ENCODE results near the gene PXDN.
"Not testable (repeated sequence)": the region's sequence is repeated elsewhere in the genome, so short reads cannot be mapped to it uniquely, and the experiment has no call there.

PXDN gene

GRCh38 chr2:1680222-1681016 is 63.9 kb downstream of the PXDN start:
- DNase-seq, result no peak

GRCh38 chr2:1679488-1680039 is 64.8 kb downstream of the PXDN start:
- not testable (repeated sequence) for DNase-seq

DNA sequence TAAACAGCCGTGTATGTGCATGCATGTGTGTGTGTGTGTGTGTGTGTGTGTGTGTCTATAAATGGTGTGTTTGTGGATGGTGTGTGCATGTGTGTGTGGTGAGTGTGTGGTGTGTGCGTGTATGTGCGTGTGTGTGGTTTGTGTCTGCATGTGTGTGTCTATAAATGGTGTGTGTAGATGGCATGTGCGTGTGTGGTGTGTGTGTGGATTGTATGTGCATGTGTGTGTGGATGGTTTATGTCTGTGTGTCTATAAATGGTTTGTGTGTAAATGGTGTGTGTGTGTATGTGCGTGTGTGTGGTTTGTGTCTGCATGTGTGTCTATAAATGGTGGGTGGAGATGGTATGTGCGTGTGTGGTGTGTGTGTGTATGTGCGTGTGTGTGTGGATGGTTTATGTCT is 65.2 kb downstream of the PXDN start:
- DNase-seq, result not testable (repeated sequence)

DNA sequence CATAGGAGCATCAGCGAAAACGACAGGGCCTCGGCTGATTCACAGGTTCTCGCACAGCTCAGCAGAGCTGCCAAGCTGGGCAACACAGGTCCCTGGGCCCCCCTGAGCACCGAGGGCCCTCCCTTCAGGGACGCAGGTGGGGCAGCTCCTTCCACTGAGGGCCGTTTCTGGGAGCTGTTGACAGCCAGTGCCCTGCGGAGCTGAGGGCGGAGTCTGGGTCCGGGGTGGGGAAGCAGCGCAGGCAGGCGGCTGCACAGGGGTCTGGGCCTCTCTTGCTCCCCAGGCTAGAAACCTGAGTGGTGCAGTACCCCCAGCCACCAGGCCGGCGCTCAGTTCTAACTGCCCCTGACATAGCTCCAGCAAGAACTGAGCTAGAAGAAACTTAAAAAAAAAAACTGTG is 65.7 kb downstream of the PXDN start:
- DNase-seq, result no peak

- no peak for DNase-seq
Observed at GRCh38 chr2:1677821-1678165, 66.5 kb downstream of the PXDN start.

DNA sequence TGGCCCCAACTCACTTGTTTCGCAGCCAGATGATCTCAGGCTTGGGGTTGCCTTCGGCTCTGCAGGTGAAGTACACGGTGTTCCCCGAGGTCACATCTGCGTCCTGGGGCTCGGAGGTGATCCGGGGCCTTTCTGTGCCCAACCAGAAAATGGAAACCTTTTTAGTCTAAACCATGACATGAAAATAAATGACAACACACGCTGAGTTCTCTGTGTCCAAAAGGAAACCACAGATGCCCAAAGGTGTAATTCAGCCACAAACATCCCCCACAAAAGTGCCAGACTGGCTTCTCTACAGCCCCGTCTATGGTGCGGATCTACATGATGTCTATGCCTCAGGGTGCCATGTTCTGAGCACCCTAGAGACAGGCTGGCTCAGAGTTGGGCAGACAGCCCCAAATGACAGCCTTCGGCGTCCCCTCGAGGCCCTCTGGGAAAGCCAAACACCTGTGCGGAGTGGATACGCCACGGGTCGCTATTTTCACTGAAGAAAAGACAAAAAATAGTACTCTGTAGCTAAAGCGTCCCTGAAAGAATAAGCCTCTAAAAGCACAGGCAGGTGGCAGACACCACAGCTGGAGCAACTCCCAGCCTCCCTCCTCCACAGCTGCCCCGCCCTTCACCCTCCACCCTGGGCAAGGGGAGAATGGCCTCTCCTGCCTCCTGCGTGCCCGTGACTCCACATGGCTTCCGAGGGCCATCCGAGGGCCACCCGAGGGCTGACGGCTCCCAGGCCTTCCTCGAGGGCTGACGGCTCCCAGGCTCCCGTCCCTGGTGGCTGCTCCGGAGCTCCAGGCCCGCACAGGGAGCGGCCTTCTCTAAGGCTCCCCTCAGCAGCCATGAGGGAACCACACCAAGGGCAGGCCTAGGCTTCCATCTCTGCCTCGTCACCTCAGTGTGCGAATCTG is 67.1 kb downstream of the PXDN start:
- DNase-seq, result no peak

- DNase-seq, result no peak
Observed at GRCh38 chr2:1676091-1676912, 68.0 kb downstream of the PXDN start.

DNA sequence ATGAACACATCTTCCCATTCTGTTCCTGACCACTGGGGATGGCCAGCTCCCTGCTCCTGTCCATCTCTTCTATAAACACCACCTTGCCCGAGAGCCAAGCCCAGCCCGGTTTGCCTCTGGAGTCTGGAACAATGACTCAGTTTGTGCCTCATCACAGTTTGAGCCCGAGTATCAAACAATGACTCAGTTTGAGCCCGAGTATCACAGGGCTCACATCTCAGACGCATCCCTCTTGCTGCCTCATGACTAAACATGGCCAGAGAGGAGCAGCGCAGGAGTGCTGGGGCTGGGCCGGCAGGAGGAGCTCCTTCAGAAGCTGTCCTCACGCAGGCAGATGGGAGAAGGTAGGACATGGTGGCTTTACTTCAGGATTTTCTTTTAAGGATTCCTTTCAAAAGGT is 68.7 kb downstream of the PXDN start:
- DNase-seq, result peak; percentile 97

- no peak for DNase-seq
Observed at GRCh38 chr2:1674766-1675397, 69.4 kb downstream of the PXDN start.

DNA sequence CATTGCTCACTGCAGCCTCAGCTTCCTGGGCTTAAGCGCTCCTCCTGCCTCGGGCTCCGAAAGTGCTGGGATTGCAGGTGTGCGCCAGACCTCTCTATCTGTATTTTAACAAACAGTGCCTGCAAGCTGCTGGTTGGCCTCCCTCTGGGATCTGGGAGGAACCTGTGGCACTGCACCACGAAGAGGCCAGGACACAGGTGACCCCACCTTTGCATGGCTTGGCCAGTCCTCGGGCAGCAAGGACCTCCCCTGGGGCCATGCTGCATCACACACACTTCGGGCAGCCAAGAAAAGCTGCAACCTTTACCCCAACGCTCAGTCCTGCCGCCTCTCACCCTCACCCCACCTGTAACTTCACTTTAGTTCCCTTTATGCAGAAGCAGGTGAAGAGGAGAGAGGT is 70.0 kb downstream of the PXDN start:
- DNase-seq, result no peak

DNA sequence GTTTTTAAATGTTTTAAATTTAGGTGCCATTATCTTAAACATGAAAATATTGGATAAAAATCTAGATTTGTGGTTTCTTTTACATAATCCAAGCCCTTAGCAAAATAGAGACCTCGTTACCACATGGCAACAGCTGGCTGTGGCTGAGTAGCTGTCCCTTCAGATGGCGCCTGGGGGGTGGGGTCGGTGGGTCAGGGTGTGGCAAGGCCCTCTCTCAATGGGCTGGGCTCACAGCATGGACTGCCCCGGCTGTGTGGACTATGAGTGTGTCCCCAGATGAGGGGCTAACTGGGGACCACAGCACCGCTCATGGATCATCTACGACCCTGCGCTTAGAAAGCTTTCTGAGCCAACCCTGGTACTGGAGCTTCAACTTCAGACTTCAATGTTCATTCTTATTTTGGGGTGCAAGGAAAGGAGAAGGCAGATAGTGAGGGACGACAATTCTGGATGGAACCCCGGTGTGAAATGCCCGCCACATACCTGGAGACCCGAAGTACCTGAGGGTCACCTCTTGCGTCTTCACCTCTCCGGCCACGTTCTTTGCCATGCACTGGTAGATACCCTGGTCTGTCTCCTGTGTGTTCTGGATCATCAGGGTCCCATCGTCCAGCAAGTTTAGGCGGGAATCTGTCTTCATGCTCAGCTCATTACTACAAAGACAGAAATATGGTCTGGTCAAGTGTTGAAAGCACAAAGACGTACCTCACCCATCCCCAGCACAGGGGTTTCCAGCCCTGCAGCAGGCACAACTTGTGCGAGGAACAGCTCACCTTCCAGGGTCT is 71.0 kb downstream of the PXDN start:
- DNase-seq, result no peak

- DNase-seq, result no peak
Observed at GRCh38 chr2:1672738-1673137, 71.6 kb downstream of the PXDN start.

- no peak for DNase-seq
Observed at GRCh38 chr2:1671916-1672315, 72.4 kb downstream of the PXDN start.

GRCh38 chr2:1670636-1671035 is 73.7 kb downstream of the PXDN start:
- DNase-seq, result no peak

DNA sequence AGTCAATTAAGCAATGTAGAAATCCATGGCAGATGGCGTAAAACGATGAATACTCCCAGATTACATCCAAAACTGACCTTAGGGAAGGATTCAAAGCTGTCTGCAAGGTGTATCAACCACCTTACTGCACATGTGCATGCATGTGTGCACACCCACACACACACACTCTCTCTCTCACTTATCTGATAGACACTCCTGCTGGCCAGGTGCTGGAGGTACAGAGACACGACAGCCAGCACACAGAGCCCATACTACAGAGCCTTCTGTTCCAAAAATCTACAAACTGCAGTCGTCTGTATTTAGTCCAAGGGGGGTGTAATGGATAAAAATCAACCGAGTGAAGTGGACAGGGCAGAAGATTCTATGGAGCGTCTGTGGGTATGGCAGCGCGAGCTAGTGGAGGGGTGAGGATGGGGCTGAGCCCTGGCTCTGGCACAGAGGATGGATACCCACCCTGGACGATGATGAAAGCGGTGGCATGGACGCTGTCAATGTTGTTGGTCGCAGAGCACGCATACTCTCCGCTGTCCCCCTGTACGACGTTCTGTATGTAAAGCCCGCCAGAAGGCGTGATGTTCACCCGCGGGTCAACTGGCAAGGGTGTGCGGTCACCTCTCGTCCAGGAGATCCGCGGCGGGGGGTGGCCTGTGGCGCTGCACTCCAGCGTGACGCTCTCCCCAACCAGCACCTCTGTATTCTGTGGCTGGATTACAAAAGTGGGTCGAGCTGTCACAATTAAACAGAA is 78.4 kb downstream of the PXDN start:
- no peak for DNase-seq

- no peak for DNase-seq
Observed at GRCh38 chr2:1664698-1665097, 79.6 kb downstream of the PXDN start.

GRCh38 chr2:1664076-1664605 is 80.2 kb downstream of the PXDN start:
- no peak for DNase-seq

DNA sequence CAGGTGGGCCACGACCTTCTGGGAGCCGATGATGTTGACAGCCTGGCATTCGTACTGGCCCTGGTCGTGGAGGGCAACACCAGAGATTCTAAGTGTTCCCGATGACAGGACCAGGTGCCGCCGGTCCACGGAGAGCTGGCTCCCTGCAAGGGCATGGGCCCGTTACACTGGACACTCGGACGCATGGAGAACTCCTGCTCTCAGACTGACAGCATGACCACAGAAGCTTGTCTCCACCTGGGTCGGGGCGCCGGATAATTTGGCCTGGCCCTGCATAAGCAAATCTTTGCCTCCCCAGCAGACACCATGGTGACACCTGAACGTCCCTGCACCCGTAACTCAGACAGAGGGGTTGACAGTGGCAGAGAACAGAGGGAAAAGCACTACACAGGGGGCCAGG is 80.7 kb downstream of the PXDN start:
- DNase-seq, result no peak

DNA sequence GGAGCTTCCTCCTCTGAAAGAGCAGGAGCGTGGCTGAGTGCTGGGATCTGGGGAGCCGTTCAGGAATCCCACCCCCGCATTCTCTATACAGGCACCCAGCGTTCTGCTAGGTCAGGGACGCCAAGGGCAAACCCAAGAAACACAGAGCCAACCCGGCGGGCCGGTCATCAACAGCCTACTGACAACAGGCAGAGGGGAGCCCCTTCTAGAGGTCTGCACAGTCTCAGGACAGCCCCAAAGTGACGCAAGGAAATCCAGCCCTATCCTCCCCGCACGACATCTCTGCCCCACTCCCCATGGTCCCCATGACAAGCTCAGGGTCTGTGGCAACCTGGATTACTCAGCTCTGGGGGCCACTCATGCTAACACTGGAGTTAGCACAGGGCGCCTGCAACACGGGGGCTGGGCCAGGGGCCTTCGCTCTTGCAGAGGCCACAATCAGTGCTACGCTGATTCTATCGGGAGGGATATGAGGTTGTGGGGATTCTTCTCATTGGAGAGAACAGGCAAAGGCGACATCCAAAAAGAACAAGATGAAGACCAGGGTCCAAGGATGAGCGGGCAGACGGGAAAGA is 81.6 kb downstream of the PXDN start:
- no peak for DNase-seq

GRCh38 chr2:1661891-1662605 is 82.3 kb downstream of the PXDN start:
- DNase-seq, result no peak

All from EL (cell line).